Endothelial cell of umbilical vein (primary cell): ENCODE measurements around the gene CCDC157. TPM values are rescaled to one million over a fixed set of nuclear protein-coding genes. Genes with fewer than 3 reads are reported as not detected.

Experiments used
- BruUV-seq: library from RNA; stranded (reverse); fragments of 400-500 nt; replicated peaks from 2 replicates; lab custom pipeline; 2021; lab: Mats Ljungman, UMichigan
- CTCF ChIA-PET: fragments of 300-600, 350-600 bp; sonication (Branson Sonifier 250); formaldehyde crosslinking; loops from one replicate; lab custom pipeline; 2021; ENCODE audit warnings: antibody characterized with exemption, inconsistent platforms; lab: Charles Lee
- POLR2A ChIA-PET: fragments of 300-600, 350-600 bp; sonication (Branson Sonifier 250); formaldehyde crosslinking; loops from one replicate; lab custom pipeline; 2021; ENCODE audit warnings: antibody characterized with exemption, inconsistent platforms; lab: Charles Lee
- DNase-seq: peaks from one replicate; pipeline ENCODE4 v3.0.0-alpha.2; 2011; ENCODE audit warnings: low read depth, low spot score
- FAIRE-seq: peaks from 2 replicates; lab custom pipeline; 2011; peaks lifted over from hg19 to GRCh38; lab: Jason Lieb, UNC
- H2AFZ ChIP-seq: 2 replicates; pipeline ENCODE4 v1.6.0; 2012; ENCODE audit warnings: low read depth, low read length, control low read depth, inconsistent platforms
- H3K27ac ChIP-seq: 2 replicates; pipeline ENCODE4 v1.5.1; 2011; ENCODE audit warnings: low read depth, mild to moderate bottlenecking, control low read depth, low read length, moderate library complexity; ENCODE audit not compliant: insufficient read depth
- H3K27me3 ChIP-seq, 2 experiments: 2 replicates each; pipeline versions ENCODE4 v1.6.0 to v1.6.1; 2011; ENCODE audit warnings: low read length in 2 of 2, mixed read lengths in 1 of 2; ENCODE audit not compliant: control insufficient read depth in 2 of 2, insufficient read depth in 2 of 2
- H3K36me3 ChIP-seq, 2 experiments: 2 replicates in 1 of 2; 3 replicates in 1 of 2; pipeline ENCODE4 v1.5.1; 2011; ENCODE audit warnings: low read length in 2 of 2, mild to moderate bottlenecking in 1 of 2, moderate library complexity in 1 of 2; ENCODE audit not compliant: control insufficient read depth in 2 of 2, insufficient read depth in 2 of 2; ENCODE audit errors: extremely low read depth in 1 of 2
- H3K4me1 ChIP-seq: 3 replicates; pipeline ENCODE4 v1.5.1; 2011; ENCODE audit warnings: mild to moderate bottlenecking, low read length; ENCODE audit not compliant: control insufficient read depth, insufficient read depth; ENCODE audit errors: extremely low read depth
- H3K4me2 ChIP-seq: 2 replicates; pipeline ENCODE4 v1.6.1; 2011; ENCODE audit warnings: low read length, control low read depth, mixed read lengths; ENCODE audit not compliant: insufficient read depth
- H3K4me3 ChIP-seq, 3 experiments: fragments of 200-600 bp in 1 of 3; sonication (generic), shearing (Covaris generic) in 1 of 3; replicated peaks in 1 of 3; 2 replicates each; pipeline ENCODE4 v1.5.1; 2011 to 2016; ENCODE audit warnings: control low read depth in 3 of 3, low read length in 3 of 3, mild to moderate bottlenecking in 2 of 3, inconsistent platforms in 1 of 3, low read depth in 1 of 3, moderate library complexity in 1 of 3; ENCODE audit not compliant: insufficient read depth in 1 of 3
- H3K79me2 ChIP-seq: 2 replicates; pipeline ENCODE4 v1.6.0; 2012; ENCODE audit warnings: low read length, inconsistent platforms; ENCODE audit not compliant: control insufficient read depth, insufficient read depth
- H3K9ac ChIP-seq: replicated peaks from 2 replicates; pipeline ENCODE3; 2011; ENCODE audit warnings: low read length, control low read depth; ENCODE audit not compliant: insufficient read depth; ENCODE audit errors: extremely low read depth
- H3K9me1 ChIP-seq: replicated peaks from 3 replicates; pipeline ENCODE4 v1.6.0; 2011; ENCODE audit warnings: mild to moderate bottlenecking, low read length; ENCODE audit not compliant: control insufficient read depth, insufficient read depth; ENCODE audit errors: extremely low read depth
- H3K9me3 ChIP-seq: replicated peaks from 2 replicates; pipeline ENCODE4 v1.5.1; 2012; ENCODE audit warnings: low read length, inconsistent platforms; ENCODE audit not compliant: control insufficient read depth, insufficient read depth
- H4K20me1 ChIP-seq: replicated peaks from 2 replicates; pipeline ENCODE3; 2011; ENCODE audit warnings: mild to moderate bottlenecking, low read length; ENCODE audit not compliant: control insufficient read depth, insufficient read depth; ENCODE audit errors: extremely low read depth
- EZH2 ChIP-seq: IDR thresholded peaks from 2 replicates; pipeline ENCODE4 v1.6.1; 2012; ENCODE audit warnings: borderline replicate concordance, low read depth, mild to moderate bottlenecking, moderate library complexity, low read length, inconsistent platforms; ENCODE audit not compliant: severe bottlenecking
- FOS ChIP-seq: IDR thresholded peaks from 2 replicates; pipeline ENCODE4 v1.6.1; 2011; ENCODE audit warnings: mild to moderate bottlenecking, low read length, moderate library complexity, borderline replicate concordance; ENCODE audit not compliant: insufficient read depth
- GATA2 ChIP-seq: IDR thresholded peaks from 2 replicates; pipeline ENCODE4 v1.7.0; 2011; ENCODE audit warnings: low read depth, mild to moderate bottlenecking, moderate library complexity, mixed read lengths, low read length; ENCODE audit not compliant: insufficient read length, insufficient read depth
- JUN ChIP-seq: IDR thresholded peaks from 2 replicates; pipeline ENCODE4 v1.6.1; 2011; ENCODE audit warnings: borderline replicate concordance, low read depth; ENCODE audit not compliant: insufficient read length, insufficient read depth
- MYC ChIP-seq: IDR thresholded peaks from one replicate; pipeline ENCODE4 v1.6.1; 2011; ENCODE audit warnings: mild to moderate bottlenecking, low read depth, low read length
- POLR2A ChIP-seq: IDR thresholded peaks from 2 replicates; pipeline ENCODE4 v1.6.1; 2012; ENCODE audit warnings: low read depth, mild to moderate bottlenecking, control low read depth, low read length
- POLR2AphosphoS5 ChIP-seq: IDR thresholded peaks from 2 replicates; pipeline ENCODE4 v1.6.1; 2012; ENCODE audit warnings: low read depth, mild to moderate bottlenecking, control low read depth, low read length, moderate library complexity; ENCODE audit not compliant: insufficient read depth
- dilution Hi-C: fragments of 300-500 bp; cut with MboI; formaldehyde crosslinking; loops from one replicate; pipeline ENCODE4 v1.15.0; 2019; ENCODE audit warnings: low sequenced_read_pairs; ENCODE audit not compliant: extremely low pct_ligation_motif_present
- intact Hi-C: fragments of 100-400 bp; cut with micrococcal nuclease; formaldehyde crosslinking; loops from one replicate; pipeline ENCODE4 v1.10.0; 2022
- polyA plus RNA-seq, 4 experiments: library from polyadenylated mRNA; depleted of rRNA in 3 of 4; stranded (reverse) in 3 of 4; unstranded in 1 of 4; fragments of >200 nt; gene quantifications; 2 replicates each; pipeline versions ENCODE4 v1.2.1 to v1.2.3, GENCODE V29; 2011 to 2012; ENCODE audit warnings: missing spikeins in 1 of 4
- total RNA-seq: library from RNA; stranded (reverse); gene quantifications from 2 replicates; pipeline ENCODE4 v1.2.3, GENCODE V29; 2021
- TF ChIP-seq, protein P1 (sequence below), 2 donors: IDR thresholded peaks; 1 replicate in 1 of 2; 2 replicates in 1 of 2; pipeline ENCODE4 v1.5.1; 2011; ENCODE audit warnings: low read length in 2 of 2, mild to moderate bottlenecking in 2 of 2, moderate library complexity in 2 of 2, control low read depth in 1 of 2, inconsistent platforms in 1 of 2, low read depth in 1 of 2; ENCODE audit not compliant: insufficient read depth in 1 of 2; ENCODE audit errors: extremely low read depth in 1 of 2
- TF ChIP-seq, protein P2 (sequence below): IDR thresholded peaks from 2 replicates; pipeline ENCODE4 v1.6.1; 2011; ENCODE audit not compliant: insufficient read depth, insufficient read length

The CCDC157 gene
- total and polyA plus RNA-seq, 2 donors (not counting 3 experiments of a cell fraction or from before 2014, with no cell fraction given): 2.1 to 3.1 TPM

DNA sequence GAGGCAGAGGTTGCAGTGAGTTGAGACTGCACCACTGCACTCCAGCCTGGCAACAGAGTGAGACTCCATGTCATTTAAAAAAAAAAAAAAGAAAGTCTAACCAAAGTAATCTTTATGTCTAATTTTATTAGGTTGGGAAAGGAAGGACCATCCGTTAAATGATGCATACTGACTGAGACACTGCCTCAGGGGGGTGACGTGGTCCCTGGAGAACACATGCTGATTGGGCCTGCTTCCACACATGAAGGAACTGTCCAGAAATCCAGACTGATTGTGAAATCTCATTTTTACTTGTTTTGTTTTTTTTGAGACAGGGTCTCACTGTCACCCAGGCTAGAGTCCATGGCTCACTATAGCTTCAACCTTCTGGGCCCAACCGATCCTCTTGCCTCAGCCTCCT, 5.6 kb upstream of the CCDC157 start:
- no peaks in the 10 kb centered on the region for H3K9me3 ChIP-seq
- no TSS peak for BruUV-seq
- DNase-seq (no peak), FAIRE-seq (no peak)
- ChIA-PET CTCF (interaction anchor here (1.9 kb wide), 1 partner anchor 64 kb away, joined by 5 read pairs; no protein-coding TSS in a partner anchor), POLR2A (no interaction called here)
- peaks cover 22 to 28% of the 10 kb centered on the region in 2 experiments for H3K36me3 ChIP-seq
- no peaks in the 10 kb centered on the region for H3K27me3 ChIP-seq
- H4K20me1 ChIP-seq: peaks cover 2% of the 10 kb centered on the region
- intact Hi-C loops: no loop called here
- H2AFZ ChIP-seq: no peak overlapping the region
- H3K9ac ChIP-seq: no peak overlapping the region
- peaks cover 15% of the 10 kb centered on the region for H3K4me1 ChIP-seq
- H3K27ac ChIP-seq: no peak overlapping the region
- H3K4me2 ChIP-seq: no peak overlapping the region
- dilution Hi-C loops: no loop called here
- peaks cover 71% of the 10 kb centered on the region for H3K79me2 ChIP-seq
- no peak overlapping the region for H3K4me3 ChIP-seq
- no peaks in the 10 kb centered on the region for H3K9me1 ChIP-seq
- TF ChIP-seq, protein P1, sequence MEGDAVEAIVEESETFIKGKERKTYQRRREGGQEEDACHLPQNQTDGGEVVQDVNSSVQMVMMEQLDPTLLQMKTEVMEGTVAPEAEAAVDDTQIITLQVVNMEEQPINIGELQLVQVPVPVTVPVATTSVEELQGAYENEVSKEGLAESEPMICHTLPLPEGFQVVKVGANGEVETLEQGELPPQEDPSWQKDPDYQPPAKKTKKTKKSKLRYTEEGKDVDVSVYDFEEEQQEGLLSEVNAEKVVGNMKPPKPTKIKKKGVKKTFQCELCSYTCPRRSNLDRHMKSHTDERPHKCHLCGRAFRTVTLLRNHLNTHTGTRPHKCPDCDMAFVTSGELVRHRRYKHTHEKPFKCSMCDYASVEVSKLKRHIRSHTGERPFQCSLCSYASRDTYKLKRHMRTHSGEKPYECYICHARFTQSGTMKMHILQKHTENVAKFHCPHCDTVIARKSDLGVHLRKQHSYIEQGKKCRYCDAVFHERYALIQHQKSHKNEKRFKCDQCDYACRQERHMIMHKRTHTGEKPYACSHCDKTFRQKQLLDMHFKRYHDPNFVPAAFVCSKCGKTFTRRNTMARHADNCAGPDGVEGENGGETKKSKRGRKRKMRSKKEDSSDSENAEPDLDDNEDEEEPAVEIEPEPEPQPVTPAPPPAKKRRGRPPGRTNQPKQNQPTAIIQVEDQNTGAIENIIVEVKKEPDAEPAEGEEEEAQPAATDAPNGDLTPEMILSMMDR (IDR thresholded peaks at IDR 0.05; ENCODE audit: extremely low read depth in 1 of 2, insufficient read depth in 1 of 2, low read depth in 1 of 2, low read length in 2 of 2): no peak
- TF ChIP-seq EZH2: no peak
- TF ChIP-seq, protein P2, sequence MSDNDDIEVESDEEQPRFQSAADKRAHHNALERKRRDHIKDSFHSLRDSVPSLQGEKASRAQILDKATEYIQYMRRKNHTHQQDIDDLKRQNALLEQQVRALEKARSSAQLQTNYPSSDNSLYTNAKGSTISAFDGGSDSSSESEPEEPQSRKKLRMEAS: no peak
- TF ChIP-seq POLR2AphosphoS5: no peak
- no peak for TF ChIP-seq JUN
- no peak for TF ChIP-seq POLR2A
- no peak for TF ChIP-seq FOS
- no peak for TF ChIP-seq GATA2
- no peak for TF ChIP-seq MYC
